Panc1 (cell line): Measurements from ENCODE around the gene DPYD. TPM values are rescaled to one million over a fixed set of nuclear protein-coding genes. Genes with fewer than 3 reads are reported as not detected.

ENCODE experiments used
- ATAC-seq: fragments of 200-7000 bp; cut with Tn5 transposase; 2 replicates; pipeline ENCODE4 v1.9.1; 2020; ENCODE audit warnings: mild to moderate bottlenecking, moderate library complexity
- BruUV-seq: library from RNA; stranded (reverse); fragments of 400-500 nt; replicated peaks from 2 replicates; lab custom pipeline; 2021; lab: Mats Ljungman, UMichigan
- CTCF ChIA-PET: fragments of 300-600 bp; sonication (Branson Sonifier 250); formaldehyde crosslinking; loops from one replicate; lab custom pipeline; 2022; ENCODE audit warnings: antibody characterized with exemption; lab: Charles Lee
- POLR2A ChIA-PET: fragments of 300-600 bp; sonication (Branson Sonifier 250); formaldehyde crosslinking; loops from one replicate; lab custom pipeline; 2022; ENCODE audit warnings: antibody characterized with exemption; lab: Charles Lee
- DNase-seq: peaks from one replicate; pipeline ENCODE4 v3.0.0-alpha.2; 2010; ENCODE audit warnings: low read depth, low spot score
- H3K27ac ChIP-seq: 2 replicates; pipeline ENCODE4 v1.5.1; 2011; ENCODE audit warnings: mild to moderate bottlenecking, low read length, inconsistent platforms
- H3K27me3 ChIP-seq: fragments of 200-500 bp; sonication (Bioruptor generic); 2 replicates; pipeline ENCODE4 v1.6.0; 2014; ENCODE audit warnings: low read length, inconsistent platforms; ENCODE audit not compliant: control insufficient read depth, insufficient read depth
- H3K36me3 ChIP-seq: fragments of 200-500 bp; sonication (Bioruptor generic); 2 replicates; pipeline ENCODE4 v1.5.1; 2014; ENCODE audit warnings: inconsistent platforms, mild to moderate bottlenecking, low read length, moderate library complexity; ENCODE audit not compliant: control insufficient read depth, insufficient read depth
- H3K4me1 ChIP-seq: 2 replicates; pipeline ENCODE4 v1.5.1; 2011; ENCODE audit warnings: inconsistent platforms, mild to moderate bottlenecking, low read length, moderate library complexity; ENCODE audit not compliant: control insufficient read depth, insufficient read depth
- H3K4me3 ChIP-seq, 2 experiments: 2 replicates each; pipeline ENCODE4 v1.5.1; 2011 to 2012; ENCODE audit warnings: low read depth in 2 of 2, low read length in 2 of 2, mild to moderate bottlenecking in 2 of 2, inconsistent platforms in 1 of 2, moderate library complexity in 1 of 2
- H3K9me3 ChIP-seq: fragments of 200-500 bp; sonication (Bioruptor generic); 2 replicates; pipeline ENCODE4 v1.5.1; 2014; ENCODE audit warnings: low read depth, mild to moderate bottlenecking, inconsistent platforms, low read length, moderate library complexity; ENCODE audit not compliant: control insufficient read depth, insufficient read depth
- POLR2AphosphoS5 ChIP-seq: IDR thresholded peaks from 2 replicates; pipeline ENCODE4 v1.6.1; 2012; ENCODE audit warnings: mild to moderate bottlenecking, low read depth, low read length, moderate library complexity
- SIN3A ChIP-seq: IDR thresholded peaks from 2 replicates; pipeline ENCODE4 v1.6.1; 2012; ENCODE audit warnings: low read depth, mild to moderate bottlenecking, low read length, moderate library complexity, borderline replicate concordance; ENCODE audit not compliant: insufficient read depth
- TCF7L2 ChIP-seq: IDR thresholded peaks from 2 replicates; pipeline ENCODE4 v1.6.1; 2011; ENCODE audit warnings: mild to moderate bottlenecking, low read depth, low read length, inconsistent platforms
- in situ Hi-C: cut with HindIII; loops from 2 replicates; pipeline ENCODE4 v1.10.0; 2016; ENCODE audit warnings: low sequenced_read_pairs, low pct_unique_long_range_greater_than_20kb
- intact Hi-C: fragments of 100-400 bp; cut with micrococcal nuclease; formaldehyde crosslinking; loops from one replicate; pipeline ENCODE4 v1.10.0; 2022; ENCODE audit not compliant: unreplicated experiment
- total RNA-seq: library from RNA; stranded (reverse); gene quantifications from one replicate; pipeline ENCODE4 v1.2.1, GENCODE V29; 2021; ENCODE audit not compliant: unreplicated experiment
- TF ChIP-seq, protein P1 (sequence below): fragments of 450-650 bp; IDR thresholded peaks from 2 replicates; pipeline ENCODE4 v1.5.1; 2017; ENCODE audit warnings: mild to moderate bottlenecking
- TF ChIP-seq, protein P2 (sequence below), 2 experiments: IDR thresholded peaks; 2 replicates each; pipeline ENCODE4 v1.6.1; 2011 to 2012; ENCODE audit warnings: low read depth in 2 of 2, control low read depth in 1 of 2, low read length in 1 of 2, mild to moderate bottlenecking in 1 of 2, moderate library complexity in 1 of 2; ENCODE audit not compliant: insufficient read depth in 1 of 2

DPYD gene
- total RNA-seq, 1 experiment from 2014 or later = 2.0 TPM

DNA sequence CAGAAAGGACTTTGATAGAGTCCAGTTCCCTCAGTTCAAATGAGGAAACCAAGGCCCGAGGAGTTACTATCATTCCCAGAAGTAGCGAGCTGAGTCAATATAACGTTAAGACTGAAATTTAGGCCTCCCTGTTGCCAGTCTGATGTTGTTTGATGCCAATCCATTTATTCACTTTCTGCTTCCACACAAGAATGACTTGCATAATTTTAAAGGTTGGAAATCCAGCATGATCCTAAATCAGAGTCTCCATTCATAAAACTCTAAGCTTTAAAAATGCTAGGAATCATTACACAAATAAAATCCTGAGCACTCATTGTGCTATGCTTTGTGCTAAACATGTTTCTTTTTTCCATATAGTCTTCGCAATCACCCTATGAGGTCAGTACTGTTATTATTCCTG is 784.9 kb downstream of the DPYD start:
- ATAC-seq (no peak), DNase-seq (no peak)
- ChIA-PET POLR2A (no interaction called here), CTCF (no interaction called here)
- no peaks in the 10 kb centered on the region for H3K9me3 ChIP-seq
- H3K36me3 ChIP-seq = no peaks in the 10 kb centered on the region
- intact Hi-C loops = no loop called here
- TF ChIP-seq, protein P1, sequence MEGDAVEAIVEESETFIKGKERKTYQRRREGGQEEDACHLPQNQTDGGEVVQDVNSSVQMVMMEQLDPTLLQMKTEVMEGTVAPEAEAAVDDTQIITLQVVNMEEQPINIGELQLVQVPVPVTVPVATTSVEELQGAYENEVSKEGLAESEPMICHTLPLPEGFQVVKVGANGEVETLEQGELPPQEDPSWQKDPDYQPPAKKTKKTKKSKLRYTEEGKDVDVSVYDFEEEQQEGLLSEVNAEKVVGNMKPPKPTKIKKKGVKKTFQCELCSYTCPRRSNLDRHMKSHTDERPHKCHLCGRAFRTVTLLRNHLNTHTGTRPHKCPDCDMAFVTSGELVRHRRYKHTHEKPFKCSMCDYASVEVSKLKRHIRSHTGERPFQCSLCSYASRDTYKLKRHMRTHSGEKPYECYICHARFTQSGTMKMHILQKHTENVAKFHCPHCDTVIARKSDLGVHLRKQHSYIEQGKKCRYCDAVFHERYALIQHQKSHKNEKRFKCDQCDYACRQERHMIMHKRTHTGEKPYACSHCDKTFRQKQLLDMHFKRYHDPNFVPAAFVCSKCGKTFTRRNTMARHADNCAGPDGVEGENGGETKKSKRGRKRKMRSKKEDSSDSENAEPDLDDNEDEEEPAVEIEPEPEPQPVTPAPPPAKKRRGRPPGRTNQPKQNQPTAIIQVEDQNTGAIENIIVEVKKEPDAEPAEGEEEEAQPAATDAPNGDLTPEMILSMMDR = no peak
- TF ChIP-seq SIN3A = no peak
- no peak for TF ChIP-seq POLR2AphosphoS5
- TF ChIP-seq, protein P2, sequence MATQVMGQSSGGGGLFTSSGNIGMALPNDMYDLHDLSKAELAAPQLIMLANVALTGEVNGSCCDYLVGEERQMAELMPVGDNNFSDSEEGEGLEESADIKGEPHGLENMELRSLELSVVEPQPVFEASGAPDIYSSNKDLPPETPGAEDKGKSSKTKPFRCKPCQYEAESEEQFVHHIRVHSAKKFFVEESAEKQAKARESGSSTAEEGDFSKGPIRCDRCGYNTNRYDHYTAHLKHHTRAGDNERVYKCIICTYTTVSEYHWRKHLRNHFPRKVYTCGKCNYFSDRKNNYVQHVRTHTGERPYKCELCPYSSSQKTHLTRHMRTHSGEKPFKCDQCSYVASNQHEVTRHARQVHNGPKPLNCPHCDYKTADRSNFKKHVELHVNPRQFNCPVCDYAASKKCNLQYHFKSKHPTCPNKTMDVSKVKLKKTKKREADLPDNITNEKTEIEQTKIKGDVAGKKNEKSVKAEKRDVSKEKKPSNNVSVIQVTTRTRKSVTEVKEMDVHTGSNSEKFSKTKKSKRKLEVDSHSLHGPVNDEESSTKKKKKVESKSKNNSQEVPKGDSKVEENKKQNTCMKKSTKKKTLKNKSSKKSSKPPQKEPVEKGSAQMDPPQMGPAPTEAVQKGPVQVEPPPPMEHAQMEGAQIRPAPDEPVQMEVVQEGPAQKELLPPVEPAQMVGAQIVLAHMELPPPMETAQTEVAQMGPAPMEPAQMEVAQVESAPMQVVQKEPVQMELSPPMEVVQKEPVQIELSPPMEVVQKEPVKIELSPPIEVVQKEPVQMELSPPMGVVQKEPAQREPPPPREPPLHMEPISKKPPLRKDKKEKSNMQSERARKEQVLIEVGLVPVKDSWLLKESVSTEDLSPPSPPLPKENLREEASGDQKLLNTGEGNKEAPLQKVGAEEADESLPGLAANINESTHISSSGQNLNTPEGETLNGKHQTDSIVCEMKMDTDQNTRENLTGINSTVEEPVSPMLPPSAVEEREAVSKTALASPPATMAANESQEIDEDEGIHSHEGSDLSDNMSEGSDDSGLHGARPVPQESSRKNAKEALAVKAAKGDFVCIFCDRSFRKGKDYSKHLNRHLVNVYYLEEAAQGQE (IDR thresholded peaks at IDR 0.05; ENCODE audit: insufficient read depth in 1 of 2, low read depth in 2 of 2, low read length in 1 of 2) = no peak
- TF ChIP-seq TCF7L2 = no peak
- no peaks in the 10 kb centered on the region for H3K4me1 ChIP-seq
- BruUV-seq = no TSS peak
- in situ Hi-C loops = no loop called here
- H3K27ac ChIP-seq = no peak overlapping the region
- H3K4me3 ChIP-seq = no peak overlapping the region
- H3K27me3 ChIP-seq = no peaks in the 10 kb centered on the region

DNA sequence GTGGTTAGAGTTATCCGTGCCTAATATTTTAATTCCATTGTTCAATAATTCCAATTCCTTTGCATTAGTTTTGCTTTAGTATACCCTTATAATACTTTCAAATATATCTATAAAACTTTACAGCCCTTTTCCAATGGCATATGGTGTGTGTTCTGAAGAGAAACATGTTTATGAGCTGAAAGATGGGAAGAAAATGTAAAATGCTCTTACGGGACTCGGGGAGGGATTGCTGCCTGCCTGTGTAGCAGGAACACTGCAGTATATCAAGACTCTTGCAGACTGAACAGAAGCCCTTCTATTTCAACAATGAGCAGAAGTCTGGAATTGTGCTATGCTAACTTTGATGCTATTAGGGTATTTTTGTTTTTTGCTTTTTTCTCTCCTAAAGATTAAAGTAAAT is 792.4 kb downstream of the DPYD start:
- no peaks in the 10 kb centered on the region for H3K36me3 ChIP-seq
- ATAC-seq (no peak), DNase-seq (no peak)
- H3K27me3 ChIP-seq = no peaks in the 10 kb centered on the region
- in situ Hi-C loops (no loop called here), intact Hi-C loops (no loop called here)
- no TSS peak for BruUV-seq
- no peaks in the 10 kb centered on the region for H3K9me3 ChIP-seq
- H3K4me1 ChIP-seq = no peaks in the 10 kb centered on the region
- ChIA-PET CTCF (no interaction called here), POLR2A (interaction anchor here (0.6 kb wide), 1 partner anchor 13 kb away, joined by 4 read pairs; no protein-coding TSS in a partner anchor)
- no peak overlapping the region for H3K4me3 ChIP-seq
- TF ChIP-seq POLR2AphosphoS5 = no peak
- TF ChIP-seq, protein P2 (IDR thresholded peaks at IDR 0.05; ENCODE audit: insufficient read depth in 1 of 2, low read depth in 2 of 2, low read length in 1 of 2) = no peak
- TF ChIP-seq SIN3A = no peak
- TF ChIP-seq TCF7L2 = no peak
- TF ChIP-seq, protein P1 = no peak
- no peak overlapping the region for H3K27ac ChIP-seq
